ENCODE measurements around the gene DAPK2. TPM values are rescaled to one million over a fixed set of nuclear protein-coding genes. Genes with fewer than 3 reads are reported as not detected.

Gene DAPK2
- total and polyA plus RNA-seq, 2 donors (not counting 1 experiment from before 2014, with no cell fraction given), result 8.3 to 31.9 TPM

GRCh38 chr15:64024172-64025050, 21.9 kb downstream of the DAPK2 start:
- no peak overlapping the region for H3K4me2 ChIP-seq (replicated peaks; ENCODE audit: low read depth, low read length, poor library complexity, severe bottlenecking)
- intact Hi-C loops (cut with micrococcal nuclease), result no loop called here
- no peak overlapping the region for H2AFZ ChIP-seq (ENCODE audit: insufficient read depth, low read depth, low read length, poor library complexity, severe bottlenecking)
- no peaks in the 10 kb centered on the region for H3K4me1 ChIP-seq (ENCODE audit: control insufficient read depth in 2 of 2, insufficient read depth in 2 of 2, low read length in 2 of 2)
- no peaks in the 10 kb centered on the region for H3K79me2 ChIP-seq (ENCODE audit: control insufficient read depth, insufficient read depth, low read length)
- WGBS (ENCODE audit: insufficient coverage), result 94% methylated on average over 5 of the region's 5 CpGs
- no peaks in the 10 kb centered on the region for H3K27me3 ChIP-seq (replicated peaks in 1 of 4; ENCODE audit: control extremely low read depth in 1 of 4, control insufficient read depth in 3 of 4, insufficient read depth in 4 of 4, low read length in 3 of 4)
- H4K20me1 ChIP-seq (ENCODE audit: control insufficient read depth, insufficient read depth, low read length, poor library complexity, severe bottlenecking), result no peaks in the 10 kb centered on the region
- no peak overlapping the region for H3K4me3 ChIP-seq (ENCODE audit: control extremely low read depth in 1 of 5, extremely low read depth in 1 of 5, insufficient read depth in 1 of 5, low read depth in 2 of 5, low read length in 4 of 5)
- H3K27ac Mint-ChIP-seq, result no peak overlapping the region
- H3K4me1 Mint-ChIP-seq, result peaks cover 8% of the 10 kb centered on the region
- no peaks in the 10 kb centered on the region for H3K27me3 Mint-ChIP-seq
- TF ChIP-seq, protein P1, sequence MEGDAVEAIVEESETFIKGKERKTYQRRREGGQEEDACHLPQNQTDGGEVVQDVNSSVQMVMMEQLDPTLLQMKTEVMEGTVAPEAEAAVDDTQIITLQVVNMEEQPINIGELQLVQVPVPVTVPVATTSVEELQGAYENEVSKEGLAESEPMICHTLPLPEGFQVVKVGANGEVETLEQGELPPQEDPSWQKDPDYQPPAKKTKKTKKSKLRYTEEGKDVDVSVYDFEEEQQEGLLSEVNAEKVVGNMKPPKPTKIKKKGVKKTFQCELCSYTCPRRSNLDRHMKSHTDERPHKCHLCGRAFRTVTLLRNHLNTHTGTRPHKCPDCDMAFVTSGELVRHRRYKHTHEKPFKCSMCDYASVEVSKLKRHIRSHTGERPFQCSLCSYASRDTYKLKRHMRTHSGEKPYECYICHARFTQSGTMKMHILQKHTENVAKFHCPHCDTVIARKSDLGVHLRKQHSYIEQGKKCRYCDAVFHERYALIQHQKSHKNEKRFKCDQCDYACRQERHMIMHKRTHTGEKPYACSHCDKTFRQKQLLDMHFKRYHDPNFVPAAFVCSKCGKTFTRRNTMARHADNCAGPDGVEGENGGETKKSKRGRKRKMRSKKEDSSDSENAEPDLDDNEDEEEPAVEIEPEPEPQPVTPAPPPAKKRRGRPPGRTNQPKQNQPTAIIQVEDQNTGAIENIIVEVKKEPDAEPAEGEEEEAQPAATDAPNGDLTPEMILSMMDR (IDR thresholded peaks at IDR 0.05), result no peak
- TF ChIP-seq EZH2 (IDR thresholded peaks at IDR 0.05; ENCODE audit: borderline replicate concordance, insufficient read depth, low read depth, low read length, poor library complexity, severe bottlenecking), result no peak
- H3K9ac ChIP-seq (ENCODE audit: low read length), result no peak overlapping the region
- POLR2A ChIA-PET, result no interaction called here
- H3K9me3 Mint-ChIP-seq (ENCODE audit: insufficient read depth), result no peaks in the 10 kb centered on the region
- CTCF ChIA-PET, result interaction anchor here (0.8 to 0.9 kb wide), 2 partner anchors 16 to 22 kb away, joined by 3 read pairs; partner anchors contain the start of gene DAPK2
- DNase-seq, result no peak
- H3K9me3 ChIP-seq (ENCODE audit: control extremely low read depth in 1 of 3, control insufficient read depth in 2 of 3, insufficient read depth in 1 of 3, low read length in 2 of 3), result peaks cover 0 to 9% (median 4%) of the 10 kb centered on the region in 3 donors
- ATAC-seq (ENCODE audit: low read depth), result no peak
- H3K27ac ChIP-seq (ENCODE audit: low read length in 2 of 2), result no peak overlapping the region
- H3K36me3 ChIP-seq (replicated peaks in 1 of 2; ENCODE audit: control extremely low read depth in 1 of 2, control insufficient read depth in 1 of 2, extremely low read depth in 1 of 2, insufficient read depth in 2 of 2, low read length in 1 of 2), result no peaks in the 10 kb centered on the region
- no peak overlapping the region for H3K4me3 Mint-ChIP-seq

- no peaks in the 10 kb centered on the region for H3K4me1 ChIP-seq (ENCODE audit: control insufficient read depth in 2 of 2, insufficient read depth in 2 of 2, low read length in 2 of 2)
- H3K9ac ChIP-seq (ENCODE audit: low read length), result no peak overlapping the region
- H3K4me2 ChIP-seq (replicated peaks; ENCODE audit: low read depth, low read length, poor library complexity, severe bottlenecking), result no peak overlapping the region
- Mint-ChIP-seq H3K4me1 (peaks cover 8% of the 10 kb centered on the region), H3K27ac (no peak overlapping the region), H3K4me3 (no peak overlapping the region), H3K27me3 (no peaks in the 10 kb centered on the region), H3K9me3 (ENCODE audit: insufficient read depth) (no peaks in the 10 kb centered on the region)
- ATAC-seq (ENCODE audit: low read depth) (no peak), DNase-seq (no peak)
- no peaks in the 10 kb centered on the region for H4K20me1 ChIP-seq (ENCODE audit: control insufficient read depth, insufficient read depth, low read length, poor library complexity, severe bottlenecking)
- POLR2A ChIA-PET, result no interaction called here
- CTCF ChIA-PET, result no interaction called here
- TF ChIP-seq, protein P1 (IDR thresholded peaks at IDR 0.05), result no peak
- no peak for TF ChIP-seq EZH2 (IDR thresholded peaks at IDR 0.05; ENCODE audit: borderline replicate concordance, insufficient read depth, low read depth, low read length, poor library complexity, severe bottlenecking)
- H3K79me2 ChIP-seq (ENCODE audit: control insufficient read depth, insufficient read depth, low read length), result no peaks in the 10 kb centered on the region
- H3K27ac ChIP-seq (ENCODE audit: low read length in 2 of 2), result no peak overlapping the region
- peaks cover 0 to 9% (median 4%) of the 10 kb centered on the region in 3 donors for H3K9me3 ChIP-seq (ENCODE audit: control extremely low read depth in 1 of 3, control insufficient read depth in 2 of 3, insufficient read depth in 1 of 3, low read length in 2 of 3)
- no peak overlapping the region for H2AFZ ChIP-seq (ENCODE audit: insufficient read depth, low read depth, low read length, poor library complexity, severe bottlenecking)
- WGBS (ENCODE audit: insufficient coverage), result no CpG with 5 or more reads among the region's 1 CpG
- H3K27me3 ChIP-seq (replicated peaks in 1 of 4; ENCODE audit: control extremely low read depth in 1 of 4, control insufficient read depth in 3 of 4, insufficient read depth in 4 of 4, low read length in 3 of 4), result no peaks in the 10 kb centered on the region
- no peaks in the 10 kb centered on the region for H3K36me3 ChIP-seq (replicated peaks in 1 of 2; ENCODE audit: control extremely low read depth in 1 of 2, control insufficient read depth in 1 of 2, extremely low read depth in 1 of 2, insufficient read depth in 2 of 2, low read length in 1 of 2)
- H3K4me3 ChIP-seq (ENCODE audit: control extremely low read depth in 1 of 5, extremely low read depth in 1 of 5, insufficient read depth in 1 of 5, low read depth in 2 of 5, low read length in 4 of 5), result no peak overlapping the region
- intact Hi-C loops (cut with micrococcal nuclease), result no loop called here
Measured at GRCh38 chr15:64023220-64023619, 23.1 kb downstream of the DAPK2 start.

All from B cell (primary cell).